Right hindlimb (tissue), 1 donor: ENCODE results near the gene OR5D18.
"Not testable (repeated sequence)": the region's sequence is repeated elsewhere in the genome, so short reads cannot be mapped to it uniquely, and the experiment has no call there.

Source experiments
- DNase-seq: peaks from one replicate; pipeline ENCODE4 v3.0.0-alpha.2; 2018

Gene OR5D18

GRCh38 chr11:55819330-55819729, at the start of gene OR5D18:
Gene OR5D18, plus strand, starts transcription at chr11:55819630. Its CDS starts 0 bp downstream, at chr11:55819630.
- DNase-seq: no peak

GRCh38 chr11:55773138-55773537, 46.3 kb upstream of the OR5D18 start, which contains the start of gene OR5D13:
Gene OR5D13, plus strand, starts transcription at chr11:55773438. Its CDS starts 0 bp downstream, at chr11:55773438.
- no peak for DNase-seq

- DNase-seq: no peak
Measured at GRCh38 chr11:55791606-55792005, 27.8 kb upstream of the OR5D18 start.

GRCh38 chr11:55793321-55793720, 26.1 kb upstream of the OR5D18 start:
- DNase-seq: no peak

- no peak for DNase-seq
Measured at GRCh38 chr11:55795256-55795655, 24.2 kb upstream of the OR5D18 start, which contains the start of gene OR5D14. Gene OR5D14, plus strand, starts transcription at chr11:55795556. Its CDS starts 0 bp downstream, at chr11:55795556.

GRCh38 chr11:55806248-55806647, 13.2 kb upstream of the OR5D18 start:
- no peak for DNase-seq

GRCh38 chr11:55811067-55811466, 8.4 kb upstream of the OR5D18 start, which contains the start of gene OR5L1:
Gene OR5L1, plus strand, starts transcription at chr11:55811367. Its CDS starts 100 bp downstream, at chr11:55811467.
- no peak for DNase-seq

GRCh38 chr11:55826919-55827318, 7.5 kb downstream of the OR5D18 start, which contains the start of gene OR5L2:
Gene OR5L2, plus strand, starts transcription at chr11:55827219. Its CDS starts 0 bp downstream, at chr11:55827219.
- DNase-seq: no peak

- DNase-seq: no peak
Measured at GRCh38 chr11:55838452-55838851, 19.0 kb downstream of the OR5D18 start, which contains the start of gene OR5D16. Gene OR5D16, plus strand, starts transcription at chr11:55838752. Its CDS starts 0 bp downstream, at chr11:55838752.

- DNase-seq: no peak
Measured at GRCh38 chr11:55847453-55847852, 28.0 kb downstream of the OR5D18 start.

GRCh38 chr11:55849037-55849436, 29.6 kb downstream of the OR5D18 start:
- DNase-seq: no peak

- no peak for DNase-seq
Measured at GRCh38 chr11:55852141-55852540, 32.7 kb downstream of the OR5D18 start.

- no peak for DNase-seq
Measured at GRCh38 chr11:55854704-55855103, 35.3 kb downstream of the OR5D18 start.

GRCh38 chr11:55867354-55867753, 47.9 kb downstream of the OR5D18 start:
- not testable (repeated sequence) for DNase-seq
